Psoas muscle (tissue), 8 donors: ENCODE results near the gene ETV6. TPM values are rescaled to one million over a fixed set of nuclear protein-coding genes. Genes with fewer than 3 reads are reported as not detected.
A peak's percentile ranks its signal among the peaks of the same experiment; 100 is the strongest.

Experiments used
- ATAC-seq, 4 donors: fragments of 200-7000 bp; cut with Tn5 transposase; one replicate each; pipeline ENCODE4 v1.9.1; 2020; ENCODE audit warnings: moderate library complexity in 3 of 4, mild to moderate bottlenecking in 2 of 4
- DNase-seq, 2 donors: peaks; one replicate each; pipeline ENCODE4 v3.0.0-alpha.2; 2020
- H3K27ac ChIP-seq: fragments of 200-600 bp; one replicate; pipeline ENCODE4 v1.8.0; 2022
- H3K27me3 ChIP-seq, 3 donors: fragments of 200-600 bp in 1 of 3; one replicate each; pipeline versions ENCODE4 v1.6.1 to v1.8.0; 2013 to 2022; ENCODE audit warnings: low read length in 2 of 3, mild to moderate bottlenecking in 2 of 3, moderate library complexity in 1 of 3; ENCODE audit not compliant: insufficient read depth in 3 of 3
- H3K36me3 ChIP-seq, 2 donors: fragments of 200-600 bp in 1 of 2; one replicate each; pipeline versions ENCODE4 v1.6.1 to v1.8.0; 2013 to 2022; ENCODE audit warnings: low read depth in 1 of 2, mild to moderate bottlenecking in 1 of 2, moderate library complexity in 1 of 2; ENCODE audit not compliant: insufficient read depth in 1 of 2
- H3K4me1 ChIP-seq: fragments of 200-600 bp; one replicate; pipeline ENCODE4 v1.8.0; 2022
- H3K4me3 ChIP-seq: fragments of 200-600 bp; one replicate; pipeline ENCODE4 v1.8.0; 2022; ENCODE audit warnings: mild to moderate bottlenecking
- H3K9me3 ChIP-seq: fragments of 200-600 bp; one replicate; pipeline ENCODE4 v1.8.0; 2022
- CTCF ChIP-seq: fragments of 200-600 bp; IDR thresholded peaks from one replicate; pipeline ENCODE4 v1.8.0; 2022; ENCODE audit warnings: antibody characterized with exemption
- WGBS, 3 donors: extraction: QIAGEN DNeasy Blood & Tissue Kit; methylation state at CpG; one replicate each; pipeline versions ENCODE4 v1.1.6 to v1.1.7; 2013; 5-methylcytosine and 5-hydroxymethylcytosine counted together
- intact Hi-C, 2 donors: fragments of 100-400 bp; cut with DNase I; formaldehyde crosslinking; loops; one replicate each; pipeline versions ENCODE4 v1.11.0 to v1.14.2; 2022
- polyA plus RNA-seq, 3 donors: library from polyadenylated mRNA; stranded (reverse); fragments of 200-250 nt; gene quantifications; one replicate each; pipeline ENCODE4 v1.2.3, GENCODE V29; 2013
- total RNA-seq, 4 donors: library from RNA; stranded (reverse); fragmentation: NEBNext Ultra II Directional in 2 of 4; extraction: Animal tissue kit (Norgen Biotek cat#: 25700) in 2 of 4; gene quantifications; one replicate each; pipeline versions ENCODE4 v1.2.1 to v1.2.4, GENCODE V29; 2021 to 2023
- donor health status: healthy with polysubstance abuse.
- donor health status: DM: no; HTN: no; CAD: no; lungs with moderate emphysema.
- donor health status: Bipolar disorder and iron deficiency.
- donor health status: healthy.
- donor health status: DM: yes; HTN: yes; CAD: no.
- donor health status: DM: no; HTN: no; CAD: no.
- donor health status: DM: no; HTN: no; CAD: no.
- donor health status: DM: yes; HTN: yes; CAD: no.

Gene ETV6
- total and polyA plus RNA-seq, 7 donors, result 2.8 to 22.9 (median 4.9) TPM

- Histone ChIP-seq H3K9me3 (no peaks in the 10 kb centered on the region), H3K4me3 (no peak overlapping the region), H3K27ac (no peak overlapping the region), H3K36me3 (no peaks in the 10 kb centered on the region), H3K27me3 (no peaks in the 10 kb centered on the region), H3K4me1 (peaks cover 37% of the 10 kb centered on the region)
- 63 to 77% (median 72%) methylated on average over 7 of the region's 7 CpGs for WGBS, 3 donors
- intact Hi-C loops, result no loop called here
- ATAC-seq, result no peak
- TF ChIP-seq CTCF, result no peak
- DNase-seq, result no peak
Observed at GRCh38 chr12:11763760-11764520, 114.5 kb downstream of the ETV6 start.

- no peak for TF ChIP-seq CTCF
- no peak for DNase-seq
- ATAC-seq, result no peak
- Histone ChIP-seq H3K27me3 (no peaks in the 10 kb centered on the region), H3K4me1 (peaks cover 35% of the 10 kb centered on the region), H3K36me3 (no peaks in the 10 kb centered on the region), H3K9me3 (no peaks in the 10 kb centered on the region), H3K4me3 (no peak overlapping the region), H3K27ac (no peak overlapping the region)
- intact Hi-C loops, result no loop called here
Observed at GRCh38 chr12:11764837-11765236, 115.4 kb downstream of the ETV6 start.

GRCh38 chr12:11765421-11765816 lies 115.9 kb downstream of the ETV6 start:
- TF ChIP-seq CTCF, result no peak
- no peak for DNase-seq
- H3K27ac ChIP-seq, result no peak overlapping the region
- no peaks in the 10 kb centered on the region for H3K9me3 ChIP-seq
- intact Hi-C loops, result no loop called here
- WGBS, 3 donors, result 78 to 83% (median 81%) methylated on average over 2 of the region's 2 CpGs
- H3K36me3 ChIP-seq, result no peaks in the 10 kb centered on the region
- peaks cover 35% of the 10 kb centered on the region for H3K4me1 ChIP-seq
- ATAC-seq, result no peak
- H3K27me3 ChIP-seq, result no peaks in the 10 kb centered on the region
- no peak overlapping the region for H3K4me3 ChIP-seq

GRCh38 chr12:11765817-11766794 lies 116.6 kb downstream of the ETV6 start:
- Histone ChIP-seq H3K4me3 (no peak overlapping the region), H3K4me1 (peaks cover 35% of the 10 kb centered on the region), H3K27me3 (no peaks in the 10 kb centered on the region), H3K36me3 (no peaks in the 10 kb centered on the region), H3K27ac (peak overlapping the region; percentile 59), H3K9me3 (no peaks in the 10 kb centered on the region)
- intact Hi-C loops, result no loop called here
- no peak for DNase-seq
- peak in 3 of 4 donors; percentile 20 to 56 (median 50) for ATAC-seq
- WGBS, 3 donors, result 63 to 65% (median 65%) methylated on average over 19 of the region's 19 CpGs
- TF ChIP-seq CTCF, result no peak
